ENCODE data around the gene ITGA11. TPM values are rescaled to one million over a fixed set of nuclear protein-coding genes. Genes with fewer than 3 reads are reported as not detected.

ITGA11 gene
- polyA plus RNA-seq, 6 donors from 2014 or later = 0.04 TPM; not detected in 5

DNA sequence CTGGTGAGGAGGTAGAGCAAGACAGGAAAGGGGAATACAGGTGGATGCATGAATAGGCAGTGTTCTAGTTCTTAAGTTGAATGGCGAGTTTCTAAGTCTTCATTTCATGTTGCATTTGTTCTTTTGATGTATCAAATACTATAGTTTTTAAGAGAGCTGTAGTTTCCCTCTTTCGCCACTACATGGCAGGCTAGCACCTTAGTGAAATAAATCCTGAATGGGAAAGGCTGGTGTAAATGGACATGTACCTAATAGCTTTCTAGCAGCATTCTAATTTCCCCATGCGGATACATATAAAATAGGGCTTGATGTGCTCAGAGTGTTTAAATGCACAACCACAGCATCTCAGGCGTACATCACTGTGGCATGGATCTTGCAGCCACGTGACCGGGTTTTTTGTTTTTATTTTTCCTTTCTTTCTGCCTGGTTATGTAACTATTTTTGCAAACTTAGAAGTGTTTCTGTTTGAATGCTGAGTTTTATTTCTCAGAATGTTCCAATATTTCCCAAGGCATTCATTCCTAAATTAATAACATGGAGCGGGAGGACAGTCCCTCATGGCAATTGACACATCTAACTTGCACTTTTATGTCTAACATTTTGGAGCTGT lies 178.9 kb downstream of the ITGA11 start:
- H3K4me3 Mint-ChIP-seq = peak overlapping the region in 1 of 8 donors; percentile 30
- ATAC-seq (ENCODE audit: low read depth in 2 of 2) (peak; percentile 34 to 55), DNase-seq (peak; percentile 33)
- H3K9me3 Mint-ChIP-seq = no peaks in the 10 kb centered on the region
- no peaks in the 10 kb centered on the region for H3K36me3 Mint-ChIP-seq
- peaks cover 8 to 29% (median 17%) of the 10 kb centered on the region in 3 donors for H3K27me3 Mint-ChIP-seq
- H3K27ac Mint-ChIP-seq = no peak overlapping the region
- H3K4me1 Mint-ChIP-seq = peaks cover 0 to 5% (median 0%) of the 10 kb centered on the region in 3 donors

DNA sequence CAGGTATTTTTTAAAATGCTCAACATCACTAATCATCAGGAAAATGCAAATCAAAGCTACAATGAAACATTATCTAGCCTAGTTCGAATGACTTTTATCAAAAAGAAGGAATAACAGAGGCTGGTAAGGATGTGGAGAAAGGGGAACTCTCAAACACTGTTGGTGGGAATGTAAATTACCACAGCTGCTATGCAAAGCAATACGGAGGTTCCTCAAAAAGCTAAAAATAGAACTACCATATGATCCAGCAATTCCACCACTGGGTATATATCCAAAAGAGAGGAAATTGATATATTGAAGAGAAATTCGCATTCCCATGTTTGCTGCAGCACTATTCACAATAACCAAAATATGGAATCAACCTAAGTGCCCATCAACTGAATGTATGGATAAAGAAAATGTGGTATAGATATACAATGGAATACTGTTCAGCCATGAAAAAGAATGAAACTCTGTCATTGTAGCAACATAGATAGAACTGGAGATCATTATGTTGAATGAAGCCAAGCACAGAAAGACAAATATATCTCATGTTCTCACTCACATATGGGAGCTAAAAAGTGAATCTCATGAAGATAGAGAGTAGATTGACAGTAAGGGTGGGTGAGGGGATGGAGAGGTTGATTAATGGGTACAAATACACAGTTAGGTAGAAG lies 182.8 kb downstream of the ITGA11 start:
- ATAC-seq (ENCODE audit: low read depth in 2 of 2) (no peak), DNase-seq (no peak)
- H3K4me3 Mint-ChIP-seq = no peak overlapping the region
- H3K27me3 Mint-ChIP-seq = peaks cover under 1 to 7% (median 7%) of the 10 kb centered on the region in 3 donors
- no peak overlapping the region for H3K27ac Mint-ChIP-seq
- peaks cover 0 to 13% (median 9%) of the 10 kb centered on the region in 7 donors for H3K9me3 Mint-ChIP-seq
- H3K4me1 Mint-ChIP-seq = no peaks in the 10 kb centered on the region
- peaks cover 0 to 8% of the 10 kb centered on the region in 2 donors for H3K36me3 Mint-ChIP-seq

Other genes with a start within 250 kb of the ITGA11 start
- under 1 TPM in 1 of 6 donors, not detected in 5; 0.61 TPM for gene CALML4, start 226.8 kb downstream of the ITGA11 start, polyA plus RNA-seq (ENCODE audit: low read depth in 6 of 6)
- 1 to 10 TPM; 2.7 to 5.2 (median 4.0) TPM for gene CLN6, start 202.4 kb downstream of the ITGA11 start, polyA plus RNA-seq (ENCODE audit: low read depth in 6 of 6)
- gene FEM1B, start 154.4 kb downstream of the ITGA11 start, polyA plus RNA-seq (ENCODE audit: low read depth in 6 of 6) = 10 to 100 TPM; 11.9 to 25.4 (median 22.6) TPM
- 10 to 100 TPM in 1 of 6 donors, 1 to 10 TPM in 5; 3.4 to 11.3 (median 4.8) TPM for gene CORO2B, start 146.8 kb upstream of the ITGA11 start, polyA plus RNA-seq (ENCODE audit: low read depth in 6 of 6)